Measurements from ENCODE around the gene MYH9.

DNA sequence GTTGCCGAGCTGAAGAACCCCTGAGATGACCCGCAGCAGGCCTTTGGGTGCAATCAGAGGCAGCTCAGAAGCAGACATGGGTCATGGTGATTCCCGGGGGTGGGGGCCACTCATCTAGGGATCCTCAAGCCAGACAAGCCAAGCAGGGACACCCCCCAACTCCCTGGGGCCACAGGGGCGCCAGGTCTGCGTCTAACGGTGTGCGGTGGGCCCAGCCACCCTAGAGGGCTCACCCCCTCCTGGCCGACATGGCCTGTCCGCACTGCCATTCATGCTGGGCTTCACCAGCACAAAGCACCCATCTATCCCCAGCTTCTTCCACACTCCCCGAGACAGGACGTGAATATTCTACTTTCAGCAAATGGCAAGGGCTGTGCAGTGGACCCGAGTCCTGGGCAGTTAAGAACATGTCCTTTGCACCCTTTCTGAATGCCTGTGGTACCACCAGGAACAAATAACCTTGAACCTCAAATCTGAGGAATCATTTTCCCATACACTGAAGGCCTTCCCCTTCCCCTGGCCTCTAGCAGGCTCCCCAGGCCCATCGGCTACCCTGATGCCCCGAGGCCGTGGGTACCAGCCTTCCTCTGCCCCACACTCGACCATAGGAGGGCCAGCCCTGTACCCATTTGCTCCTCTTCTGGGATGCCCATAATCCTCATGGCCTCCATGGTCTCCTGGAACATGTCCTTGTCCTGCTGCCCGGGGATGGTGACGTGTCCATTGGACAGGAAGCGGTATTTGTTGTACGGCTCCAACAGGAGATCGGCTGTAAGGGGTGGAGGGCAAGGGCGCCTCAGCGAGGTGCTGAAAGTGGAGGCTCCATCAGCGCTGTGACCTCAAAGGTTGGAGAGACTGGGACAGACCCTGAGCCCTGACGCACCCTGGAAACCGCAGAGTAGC lies 67.9 kb downstream of the MYH9 start:
- no peak for TF ChIP-seq EZH2 (IDR thresholded peaks at IDR 0.05)
- TF ChIP-seq SIN3A (IDR thresholded peaks at IDR 0.05; ENCODE audit: low read depth): no peak
- TF ChIP-seq POLR2A (IDR thresholded peaks at IDR 0.05; ENCODE audit: borderline replicate concordance, extremely low read depth, insufficient read depth, insufficient read length): no peak
- TF ChIP-seq, protein P1, sequence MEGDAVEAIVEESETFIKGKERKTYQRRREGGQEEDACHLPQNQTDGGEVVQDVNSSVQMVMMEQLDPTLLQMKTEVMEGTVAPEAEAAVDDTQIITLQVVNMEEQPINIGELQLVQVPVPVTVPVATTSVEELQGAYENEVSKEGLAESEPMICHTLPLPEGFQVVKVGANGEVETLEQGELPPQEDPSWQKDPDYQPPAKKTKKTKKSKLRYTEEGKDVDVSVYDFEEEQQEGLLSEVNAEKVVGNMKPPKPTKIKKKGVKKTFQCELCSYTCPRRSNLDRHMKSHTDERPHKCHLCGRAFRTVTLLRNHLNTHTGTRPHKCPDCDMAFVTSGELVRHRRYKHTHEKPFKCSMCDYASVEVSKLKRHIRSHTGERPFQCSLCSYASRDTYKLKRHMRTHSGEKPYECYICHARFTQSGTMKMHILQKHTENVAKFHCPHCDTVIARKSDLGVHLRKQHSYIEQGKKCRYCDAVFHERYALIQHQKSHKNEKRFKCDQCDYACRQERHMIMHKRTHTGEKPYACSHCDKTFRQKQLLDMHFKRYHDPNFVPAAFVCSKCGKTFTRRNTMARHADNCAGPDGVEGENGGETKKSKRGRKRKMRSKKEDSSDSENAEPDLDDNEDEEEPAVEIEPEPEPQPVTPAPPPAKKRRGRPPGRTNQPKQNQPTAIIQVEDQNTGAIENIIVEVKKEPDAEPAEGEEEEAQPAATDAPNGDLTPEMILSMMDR (IDR thresholded peaks at IDR 0.05 in 2 of 3, conservative IDR thresholded peaks at IDR 0.05 in 1 of 3; ENCODE audit: borderline replicate concordance in 1 of 3, insufficient read depth in 1 of 3, low read depth in 2 of 3, low read length in 2 of 3): no peak
- no peak for TF ChIP-seq EZH2phosphoT487 (IDR thresholded peaks at IDR 0.05; ENCODE audit: borderline replicate concordance)
- TF ChIP-seq TCF7L2 (IDR thresholded peaks at IDR 0.05; ENCODE audit: borderline replicate concordance, extremely low read depth, insufficient read depth, insufficient read length): no peak
- TF ChIP-seq ELF1 (IDR thresholded peaks at IDR 0.05; ENCODE audit: borderline replicate concordance, low read depth): no peak
- TF ChIP-seq FOSL1 (IDR thresholded peaks at IDR 0.05; ENCODE audit: low read depth): no peak
- TF ChIP-seq POLR2AphosphoS5 (IDR thresholded peaks at IDR 0.05; ENCODE audit: low read depth, low read length): no peak
- TF ChIP-seq SP1 (IDR thresholded peaks at IDR 0.05; ENCODE audit: low read depth): no peak
- TF ChIP-seq JUND (IDR thresholded peaks at IDR 0.05): no peak
- TF ChIP-seq, protein P2, sequence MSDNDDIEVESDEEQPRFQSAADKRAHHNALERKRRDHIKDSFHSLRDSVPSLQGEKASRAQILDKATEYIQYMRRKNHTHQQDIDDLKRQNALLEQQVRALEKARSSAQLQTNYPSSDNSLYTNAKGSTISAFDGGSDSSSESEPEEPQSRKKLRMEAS (IDR thresholded peaks at IDR 0.05): no peak

Data from HCT116 (cell line).